ENCODE measurements around the gene LAD1. TPM values are rescaled to one million over a fixed set of nuclear protein-coding genes. Genes with fewer than 3 reads are reported as not detected.

LAD1 gene
- total and polyA plus RNA-seq, 2 donors (not counting 1 experiment from before 2014, with no cell fraction given) = 0.10 TPM; not detected in 1

- POLR2A ChIA-PET = no interaction called here
- H3K4me3 Mint-ChIP-seq = no peak overlapping the region
- Histone ChIP-seq H3K4me2 (replicated peaks; ENCODE audit: low read depth, low read length, poor library complexity, severe bottlenecking) (no peak overlapping the region), H3K27me3 (replicated peaks in 1 of 4; ENCODE audit: control extremely low read depth in 1 of 4, control insufficient read depth in 3 of 4, insufficient read depth in 4 of 4, low read length in 3 of 4) (peaks cover 0 to 3% (median 0%) of the 10 kb centered on the region in 4 experiments), H3K4me1 (ENCODE audit: control insufficient read depth in 2 of 2, insufficient read depth in 2 of 2, low read length in 2 of 2) (no peaks in the 10 kb centered on the region), H3K27ac (ENCODE audit: low read length in 2 of 2) (no peak overlapping the region), H3K4me3 (ENCODE audit: control extremely low read depth in 1 of 5, extremely low read depth in 1 of 5, insufficient read depth in 1 of 5, low read depth in 2 of 5, low read length in 4 of 5) (no peak overlapping the region), H3K9me3 (ENCODE audit: control extremely low read depth in 1 of 3, control insufficient read depth in 2 of 3, insufficient read depth in 1 of 3, low read length in 2 of 3) (no peaks in the 10 kb centered on the region), H4K20me1 (ENCODE audit: control insufficient read depth, insufficient read depth, low read length, poor library complexity, severe bottlenecking) (no peaks in the 10 kb centered on the region), H3K36me3 (replicated peaks in 1 of 2; ENCODE audit: control extremely low read depth in 1 of 2, control insufficient read depth in 1 of 2, extremely low read depth in 1 of 2, insufficient read depth in 2 of 2, low read length in 1 of 2) (no peaks in the 10 kb centered on the region), H3K79me2 (ENCODE audit: control insufficient read depth, insufficient read depth, low read length) (no peaks in the 10 kb centered on the region), H2AFZ (ENCODE audit: insufficient read depth, low read depth, low read length, poor library complexity, severe bottlenecking) (no peak overlapping the region), H3K9ac (ENCODE audit: low read length) (no peak overlapping the region)
- DNase-seq (no peak), ATAC-seq (ENCODE audit: low read depth) (no peak)
- H3K4me1 Mint-ChIP-seq = no peaks in the 10 kb centered on the region
- intact Hi-C loops (cut with micrococcal nuclease) = no loop called here
- 90% methylated on average over 8 of the region's 8 CpGs for WGBS (ENCODE audit: insufficient coverage)
- no peaks in the 10 kb centered on the region for H3K9me3 Mint-ChIP-seq (ENCODE audit: insufficient read depth)
- TF ChIP-seq CTCF (IDR thresholded peaks at IDR 0.05) (no peak), EZH2 (IDR thresholded peaks at IDR 0.05; ENCODE audit: borderline replicate concordance, insufficient read depth, low read depth, low read length, poor library complexity, severe bottlenecking) (no peak)
- no peak overlapping the region for H3K27ac Mint-ChIP-seq
- CTCF ChIA-PET = no interaction called here
- H3K27me3 Mint-ChIP-seq = peaks cover 9% of the 10 kb centered on the region
Observed at GRCh38 chr1:201332021-201332420, 67.1 kb downstream of the LAD1 start.

- WGBS (ENCODE audit: insufficient coverage) = 70% methylated on average over 2 of the region's 7 CpGs
- ATAC-seq (ENCODE audit: low read depth) = no peak
- CTCF ChIA-PET = no interaction called here
Observed at GRCh38 chr1:201331166-201331565, 68.0 kb downstream of the LAD1 start.

More at GRCh38 chr1:201331166-201331565, 68.0 kb downstream of the LAD1 start:
- H3K4me3 Mint-ChIP-seq = no peak overlapping the region
- H3K4me3 ChIP-seq (ENCODE audit: control extremely low read depth in 1 of 5, extremely low read depth in 1 of 5, insufficient read depth in 1 of 5, low read depth in 2 of 5, low read length in 4 of 5) = no peak overlapping the region
- no peak for DNase-seq
- no peak overlapping the region for H3K27ac ChIP-seq (ENCODE audit: low read length in 2 of 2)
- POLR2A ChIA-PET = no interaction called here
- no peak overlapping the region for H3K27ac Mint-ChIP-seq
- H3K9ac ChIP-seq (ENCODE audit: low read length) = no peak overlapping the region
- H3K9me3 ChIP-seq (ENCODE audit: control extremely low read depth in 1 of 3, control insufficient read depth in 2 of 3, insufficient read depth in 1 of 3, low read length in 2 of 3) = no peaks in the 10 kb centered on the region
- H3K36me3 ChIP-seq (replicated peaks in 1 of 2; ENCODE audit: control extremely low read depth in 1 of 2, control insufficient read depth in 1 of 2, extremely low read depth in 1 of 2, insufficient read depth in 2 of 2, low read length in 1 of 2) = no peaks in the 10 kb centered on the region
- H2AFZ ChIP-seq (ENCODE audit: insufficient read depth, low read depth, low read length, poor library complexity, severe bottlenecking) = no peak overlapping the region
- H4K20me1 ChIP-seq (ENCODE audit: control insufficient read depth, insufficient read depth, low read length, poor library complexity, severe bottlenecking) = no peaks in the 10 kb centered on the region
- H3K27me3 ChIP-seq (replicated peaks in 1 of 4; ENCODE audit: control extremely low read depth in 1 of 4, control insufficient read depth in 3 of 4, insufficient read depth in 4 of 4, low read length in 3 of 4) = peaks cover 0 to 3% (median 0%) of the 10 kb centered on the region in 4 experiments
- H3K4me1 ChIP-seq (ENCODE audit: control insufficient read depth in 2 of 2, insufficient read depth in 2 of 2, low read length in 2 of 2) = no peaks in the 10 kb centered on the region
- H3K27me3 Mint-ChIP-seq = peaks cover 17% of the 10 kb centered on the region
- intact Hi-C loops (cut with micrococcal nuclease) = no loop called here
- H3K79me2 ChIP-seq (ENCODE audit: control insufficient read depth, insufficient read depth, low read length) = no peaks in the 10 kb centered on the region
- H3K9me3 Mint-ChIP-seq (ENCODE audit: insufficient read depth) = no peaks in the 10 kb centered on the region
- TF ChIP-seq EZH2 (IDR thresholded peaks at IDR 0.05; ENCODE audit: borderline replicate concordance, insufficient read depth, low read depth, low read length, poor library complexity, severe bottlenecking) (no peak), CTCF (IDR thresholded peaks at IDR 0.05) (no peak)
- no peaks in the 10 kb centered on the region for H3K4me1 Mint-ChIP-seq
- no peak overlapping the region for H3K4me2 ChIP-seq (replicated peaks; ENCODE audit: low read depth, low read length, poor library complexity, severe bottlenecking)

Other genes with a start within 250 kb of the LAD1 start
- gene TMEM9, start 244.8 kb downstream of the LAD1 start, total RNA-seq = 28.9 and 29.2 TPM in 2 replicates
- 23.6 and 25.2 TPM in 2 replicates for gene TMEM9, start 244.8 kb downstream of the LAD1 start, polyA plus RNA-seq
- gene IGFN1, start 208.5 kb downstream of the LAD1 start, total RNA-seq = not detected in 2 replicates
- gene IGFN1, start 208.5 kb downstream of the LAD1 start, polyA plus RNA-seq = not detected in 2 replicates
- not detected in 2 replicates for gene PKP1, start 115.8 kb downstream of the LAD1 start, total RNA-seq
- gene PKP1, start 115.8 kb downstream of the LAD1 start, polyA plus RNA-seq = not detected in 2 replicates
- gene TNNT2, start 21.6 kb downstream of the LAD1 start, total RNA-seq = not detected in 2 replicates
- not detected in 2 replicates for gene TNNT2, start 21.6 kb downstream of the LAD1 start, polyA plus RNA-seq
- gene TNNI1, start 22.4 kb upstream of the LAD1 start, total RNA-seq = not detected in 2 replicates
- not detected in 2 replicates for gene TNNI1, start 22.4 kb upstream of the LAD1 start, polyA plus RNA-seq
- 0.20 TPM in 1 of 2 replicates, not detected in the other for gene PHLDA3, start 69.9 kb upstream of the LAD1 start, total RNA-seq
- 0.04 and 0.30 TPM in 2 replicates for gene PHLDA3, start 69.9 kb upstream of the LAD1 start, polyA plus RNA-seq
- gene CSRP1, start 107.8 kb upstream of the LAD1 start, total RNA-seq = 23.8 and 34.7 TPM in 2 replicates
- 26.4 and 36.7 TPM in 2 replicates for gene CSRP1, start 107.8 kb upstream of the LAD1 start, polyA plus RNA-seq
- gene NAV1, start 139.8 kb upstream of the LAD1 start, total RNA-seq = 4.3 and 4.7 TPM in 2 replicates
- 1.5 and 1.6 TPM in 2 replicates for gene NAV1, start 139.8 kb upstream of the LAD1 start, polyA plus RNA-seq

Data from B cell (primary cell).